Measurements from ENCODE around the gene ACADL.
A peak's percentile ranks its signal among the peaks of the same experiment; 100 is the strongest.
"Not testable (repeated sequence)": the region's sequence is repeated elsewhere in the genome, so short reads cannot be mapped to it uniquely, and the experiment has no call there.

ACADL gene

DNA sequence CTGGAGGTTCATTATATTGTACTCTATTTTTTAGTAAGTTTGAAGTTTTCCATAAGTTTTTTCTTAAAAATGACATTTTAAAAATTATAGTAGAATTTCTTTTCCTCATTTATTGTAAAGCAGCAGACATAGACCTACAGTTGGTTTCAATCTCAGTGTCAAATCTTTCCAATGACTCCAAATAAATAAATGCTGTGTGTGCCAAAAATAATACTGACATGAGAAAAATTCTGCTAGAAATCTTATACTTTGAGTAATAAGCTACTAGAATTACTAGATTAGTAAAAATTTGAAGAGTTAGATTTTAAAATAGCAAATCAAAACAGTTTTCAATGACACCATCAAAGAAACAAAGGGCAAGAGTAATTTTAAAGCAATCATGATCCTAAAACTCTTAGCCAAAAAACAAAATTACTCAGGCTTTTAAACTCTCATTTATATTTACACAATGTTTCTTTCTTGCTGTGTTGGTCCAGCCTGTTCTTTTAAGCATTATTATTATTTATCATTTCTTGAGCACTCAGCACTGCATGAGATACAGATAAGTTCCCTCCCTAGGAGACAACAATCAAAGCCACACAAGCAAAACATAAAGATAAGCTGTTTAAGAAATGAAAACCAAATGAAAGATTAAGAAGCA, 45.8 kb downstream of the ACADL start:
- TF ChIP-seq, protein P1, sequence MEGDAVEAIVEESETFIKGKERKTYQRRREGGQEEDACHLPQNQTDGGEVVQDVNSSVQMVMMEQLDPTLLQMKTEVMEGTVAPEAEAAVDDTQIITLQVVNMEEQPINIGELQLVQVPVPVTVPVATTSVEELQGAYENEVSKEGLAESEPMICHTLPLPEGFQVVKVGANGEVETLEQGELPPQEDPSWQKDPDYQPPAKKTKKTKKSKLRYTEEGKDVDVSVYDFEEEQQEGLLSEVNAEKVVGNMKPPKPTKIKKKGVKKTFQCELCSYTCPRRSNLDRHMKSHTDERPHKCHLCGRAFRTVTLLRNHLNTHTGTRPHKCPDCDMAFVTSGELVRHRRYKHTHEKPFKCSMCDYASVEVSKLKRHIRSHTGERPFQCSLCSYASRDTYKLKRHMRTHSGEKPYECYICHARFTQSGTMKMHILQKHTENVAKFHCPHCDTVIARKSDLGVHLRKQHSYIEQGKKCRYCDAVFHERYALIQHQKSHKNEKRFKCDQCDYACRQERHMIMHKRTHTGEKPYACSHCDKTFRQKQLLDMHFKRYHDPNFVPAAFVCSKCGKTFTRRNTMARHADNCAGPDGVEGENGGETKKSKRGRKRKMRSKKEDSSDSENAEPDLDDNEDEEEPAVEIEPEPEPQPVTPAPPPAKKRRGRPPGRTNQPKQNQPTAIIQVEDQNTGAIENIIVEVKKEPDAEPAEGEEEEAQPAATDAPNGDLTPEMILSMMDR (IDR thresholded peaks at IDR 0.05; ENCODE audit: insufficient read depth, low read length, missing control alignments), result no peak

DNA sequence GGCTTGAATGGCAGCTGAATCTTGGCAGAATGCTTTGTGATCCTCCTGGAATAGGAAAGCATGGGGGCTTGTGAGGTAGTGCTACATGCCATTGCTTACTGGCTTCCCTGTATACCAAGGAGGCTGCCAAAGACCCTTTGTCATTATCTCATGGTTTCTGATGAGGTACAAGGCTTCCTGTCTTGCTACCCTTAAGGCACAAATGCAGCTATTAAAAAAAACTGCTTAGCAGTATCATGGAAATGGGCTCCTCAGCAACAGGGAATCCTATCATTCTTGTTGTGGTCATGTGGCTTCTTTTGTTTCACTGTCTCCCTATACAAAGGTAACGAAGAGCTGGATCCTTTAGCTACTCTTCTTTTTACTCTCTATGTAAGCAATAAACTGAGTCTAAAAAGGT, 47.5 kb downstream of the ACADL start:
- H3K4me3 ChIP-seq (ENCODE audit: low read depth, low read length), result no peak overlapping the region
- ChIA-PET CTCF (interaction anchor here (1.2 kb wide), 2 partner anchors 17 to 21 kb away, joined by 3 to 5 read pairs; no protein-coding TSS in a partner anchor), POLR2A (no interaction called here)
- TF ChIP-seq, protein P1 (IDR thresholded peaks at IDR 0.05; ENCODE audit: insufficient read depth, low read length, missing control alignments), result no peak
- DNase-seq (ENCODE audit: low read depth, low spot score), result no peak

More for the DNA sequence above, 45.8 kb downstream of the ACADL start:
- POLR2A ChIA-PET, result no interaction called here
- CTCF ChIA-PET, result interaction anchor here (0.8 kb wide), 1 partner anchor 19 kb away, joined by 3 read pairs; no protein-coding TSS in a partner anchor
- no peak overlapping the region for H3K4me3 ChIP-seq (ENCODE audit: low read depth, low read length)
- DNase-seq (ENCODE audit: low read depth, low spot score), result no peak

DNA sequence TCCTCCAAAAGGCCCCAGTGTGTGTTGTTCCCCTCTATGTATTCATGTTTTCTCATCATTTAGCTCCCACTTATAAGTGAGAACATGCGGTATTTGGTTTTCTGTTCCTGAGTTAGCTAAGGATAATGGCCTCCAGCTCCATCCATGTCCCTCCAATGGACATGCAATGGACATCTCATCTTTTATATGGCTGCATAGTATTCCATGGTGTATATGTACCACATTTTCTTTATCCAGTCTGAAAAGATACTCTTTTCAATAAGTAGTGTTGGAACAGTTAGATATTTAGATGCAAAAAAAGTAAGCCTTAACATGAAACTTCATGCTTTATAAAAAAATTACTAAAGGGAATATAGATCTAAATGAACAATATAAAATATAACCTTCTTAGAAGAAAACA, 48.1 kb downstream of the ACADL start:
- H3K4me3 ChIP-seq (ENCODE audit: low read depth, low read length); DNase-seq (ENCODE audit: low read depth, low spot score); POLR2A ChIA-PET: not testable (repeated sequence)
- CTCF ChIA-PET, result interaction anchor here (1.2 kb wide), 2 partner anchors 18 to 22 kb away, joined by 3 to 5 read pairs; no protein-coding TSS in a partner anchor

DNA sequence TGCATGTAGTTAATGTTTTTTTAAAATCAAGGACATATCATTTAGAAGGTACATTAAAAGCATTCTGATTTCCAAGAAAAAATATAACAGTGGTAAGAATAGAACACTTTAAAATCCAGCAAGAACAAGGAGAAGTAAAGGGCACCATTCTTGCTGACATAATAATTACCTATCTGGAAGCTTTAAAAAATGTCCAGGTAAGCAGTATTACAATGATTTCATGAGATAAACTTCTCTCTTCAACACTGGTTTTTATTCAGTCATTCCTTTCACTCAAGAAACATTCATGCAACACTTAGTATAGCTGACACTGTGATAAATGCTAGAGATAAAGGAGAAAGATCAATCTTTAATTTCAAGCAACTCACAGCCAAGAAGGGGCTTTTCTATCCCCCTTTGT, 51.2 kb downstream of the ACADL start:
- DNase-seq (ENCODE audit: low read depth, low spot score), result no peak
- POLR2A ChIA-PET, result interaction anchor here (0.6 kb wide), 1 partner anchor 125 kb away, joined by 4 read pairs; no protein-coding TSS in a partner anchor
- TF ChIP-seq, protein P1 (IDR thresholded peaks at IDR 0.05; ENCODE audit: insufficient read depth, low read length, missing control alignments), result no peak
- CTCF ChIA-PET, result interaction anchor here (1.4 to 2.0 kb wide), 2 partner anchors 16 to 21 kb away, joined by 3 to 8 read pairs; no protein-coding TSS in a partner anchor
- H3K4me3 ChIP-seq (ENCODE audit: low read depth, low read length), result no peak overlapping the region

DNA sequence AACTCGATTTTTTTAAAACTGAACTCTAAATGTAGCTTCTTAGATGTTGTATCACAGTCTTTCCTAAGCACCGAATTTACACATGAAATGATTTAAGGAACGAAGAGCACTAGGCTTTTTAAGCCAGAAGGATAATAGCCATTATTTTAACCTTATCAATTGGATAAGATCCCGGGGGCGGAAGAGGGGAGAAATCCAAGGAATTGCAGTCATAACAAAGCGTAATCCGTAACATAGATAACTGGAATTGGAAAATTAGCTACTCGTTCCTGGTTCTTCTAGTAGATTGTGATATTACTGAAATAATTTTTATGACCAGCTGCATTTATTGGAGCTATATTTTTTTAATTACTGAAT, 53.0 kb downstream of the ACADL start:
- CTCF ChIA-PET, result interaction anchor here (1.0 kb wide), 1 partner anchor 27 kb away, joined by 3 read pairs; no protein-coding TSS in a partner anchor
- H3K4me3 ChIP-seq (ENCODE audit: low read depth, low read length), result peak overlapping the region; percentile 67
- DNase-seq (ENCODE audit: low read depth, low spot score), result no peak
- TF ChIP-seq, protein P1 (IDR thresholded peaks at IDR 0.05; ENCODE audit: insufficient read depth, low read length, missing control alignments), result no peak
- POLR2A ChIA-PET, result no interaction called here

DNA sequence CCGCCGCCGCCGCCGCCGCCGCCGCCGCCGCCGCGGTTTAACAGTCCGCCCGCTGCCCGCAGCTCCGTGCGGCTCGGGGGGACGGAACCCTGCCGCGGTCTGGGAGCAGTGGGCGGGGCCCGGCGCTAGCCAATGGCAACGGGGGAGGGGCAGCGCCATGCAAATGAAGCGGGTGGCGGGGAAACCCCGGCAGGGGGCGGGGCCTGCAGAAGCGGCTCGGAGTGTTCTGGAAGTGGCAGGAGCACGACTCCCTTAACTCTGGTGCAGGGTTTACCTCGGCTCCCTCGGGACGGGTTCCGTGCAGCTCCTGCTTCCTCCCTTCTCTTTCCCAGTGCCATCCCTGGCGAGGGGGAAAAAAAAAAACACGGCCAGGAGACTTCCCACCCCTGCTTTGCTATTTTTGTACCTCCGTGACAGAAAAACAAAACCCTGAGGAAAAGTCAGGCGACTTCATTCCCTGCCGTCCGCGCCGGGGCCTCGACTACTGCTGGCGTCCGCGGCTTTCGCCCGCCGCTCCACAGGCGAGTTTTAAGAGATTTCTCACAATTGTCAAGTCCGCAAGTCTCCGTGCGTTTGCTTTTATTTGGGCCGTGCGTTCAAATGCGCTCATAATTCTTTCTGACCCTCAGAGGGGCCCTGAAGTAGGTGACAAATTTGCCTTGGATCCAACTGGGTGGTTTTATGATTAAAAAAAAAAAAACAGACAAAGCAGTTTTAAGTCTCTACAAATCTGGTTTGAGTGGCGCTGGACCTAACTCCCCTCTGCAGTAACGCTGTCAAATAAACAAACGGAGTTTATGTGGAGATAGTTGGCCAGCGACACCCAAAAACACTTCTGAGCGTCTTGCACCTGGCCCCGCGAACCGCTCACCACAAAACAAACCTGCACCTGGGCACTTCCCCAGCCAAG, 53.7 kb downstream of the ACADL start, which contains the start of gene KANSL1L:
Gene KANSL1L (minus strand): TSS at position 101 of the 910 bp plus-strand sequence. CDS start 16,827 bp downstream, outside the sequence.
- CTCF ChIA-PET, result interaction anchor here (1.0 to 1.1 kb wide), 2 partner anchors 27 kb away, joined by 3 to 4 read pairs; no protein-coding TSS in a partner anchor
- peak within 1 kb of the TSS; percentile 81 for H3K4me3 ChIP-seq (ENCODE audit: low read depth, low read length)
- POLR2A ChIA-PET, result interaction anchor here (1.0 kb wide), 1 partner anchor 35 kb away, joined by 4 read pairs; no protein-coding TSS in a partner anchor

More for the DNA sequence above, 53.7 kb downstream of the ACADL start, which contains the start of gene KANSL1L:
- TF ChIP-seq, protein P1 (IDR thresholded peaks at IDR 0.05; ENCODE audit: insufficient read depth, low read length, missing control alignments), result no peak
- peak; percentile 70 for DNase-seq (ENCODE audit: low read depth, low spot score)
